Sciatic nerve (tissue), 2 donors: ENCODE measurements around the gene GPR143. TPM values are rescaled to one million over a fixed set of nuclear protein-coding genes. Genes with fewer than 3 reads are reported as not detected.
"Not testable (repeated sequence)": the region's sequence is repeated elsewhere in the genome, so short reads cannot be mapped to it uniquely, and the experiment has no call there.

ENCODE experiments used
- ATAC-seq: fragments of 200-7000 bp; cut with Tn5 transposase; one replicate; pipeline ENCODE4 v1.9.1; 2020; ENCODE audit warnings: mild to moderate bottlenecking, moderate library complexity
- DNase-seq: peaks from one replicate; pipeline ENCODE4 v3.0.0-alpha.2; 2020; ENCODE audit warnings: low spot score
- intact Hi-C: fragments of 100-400 bp; cut with DNase I; formaldehyde crosslinking; loops from one replicate; pipeline ENCODE4 v1.14.2; 2022
- total RNA-seq: library from RNA; stranded (reverse); fragmentation: NEBNext Ultra II Directional; extraction: Animal tissue kit (Norgen Biotek cat#: 25700); gene quantifications from one replicate; pipeline ENCODE4 v1.2.1, GENCODE V29; 2021
- donor health status: DM: no; HTN: no; CAD: no.
- donor health status: DM: no; HTN: no; CAD: no.

GPR143 gene
- not detected for total RNA-seq

DNA sequence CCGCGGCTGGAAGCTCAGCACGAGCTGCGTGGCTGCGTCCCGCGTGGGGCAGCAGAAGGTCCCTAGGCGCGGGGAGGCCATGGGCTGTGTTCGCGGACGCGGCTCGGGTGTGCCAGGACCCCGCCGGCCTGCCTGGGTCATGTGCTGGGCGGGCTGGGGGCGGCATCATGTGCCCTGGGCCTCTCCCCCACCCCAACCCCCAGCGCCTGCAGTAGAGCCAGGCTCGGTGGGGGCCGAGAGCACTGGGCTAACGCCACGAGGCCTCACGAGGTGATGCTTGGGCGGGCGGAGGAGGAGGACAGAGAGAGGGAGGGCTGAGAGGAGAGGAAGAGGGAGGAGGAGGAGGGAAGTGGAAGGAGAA, at the start of gene GPR143:
GPR143 (minus strand) TSS at position 111 of the 361 bp plus-strand sequence; CDS start at position 81, 30 bp downstream.
- ATAC-seq (no peak), DNase-seq (no peak)

GRCh38 chrX:9811086-9811485, 45.4 kb upstream of the GPR143 start:
- intact Hi-C loops, ATAC-seq, DNase-seq: not testable (repeated sequence)

More for the DNA sequence above, at the start of gene GPR143:
- intact Hi-C loops: no loop called here

DNA sequence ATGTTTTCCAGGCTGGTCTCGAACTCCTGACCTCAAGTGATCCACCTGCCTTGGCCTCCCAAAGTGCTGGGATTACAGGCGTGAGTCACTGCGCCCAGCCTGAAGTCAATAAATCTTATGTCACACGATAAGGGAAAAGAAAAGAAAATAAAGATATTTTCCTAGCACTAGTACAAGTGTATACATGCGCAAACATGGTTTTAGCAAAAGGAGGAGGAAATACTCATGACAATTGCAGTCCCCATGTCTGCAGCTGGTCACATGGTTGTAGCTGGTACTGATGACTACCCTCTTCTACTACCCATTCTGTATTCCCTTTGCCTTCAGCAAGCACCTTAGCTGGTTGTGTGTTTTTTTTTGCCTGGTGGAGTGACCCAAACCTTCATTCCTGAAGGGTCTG, 44.2 kb upstream of the GPR143 start:
- ATAC-seq, intact Hi-C loops, DNase-seq: not testable (repeated sequence)

- intact Hi-C loops: no loop called here
- ATAC-seq: no peak
- no peak for DNase-seq
Measured at GRCh38 chrX:9807355-9808182, 41.9 kb upstream of the GPR143 start.

- DNase-seq: no peak
- intact Hi-C loops: no loop called here
- no peak for ATAC-seq
Measured at GRCh38 chrX:9805956-9806355, 40.3 kb upstream of the GPR143 start.

DNA sequence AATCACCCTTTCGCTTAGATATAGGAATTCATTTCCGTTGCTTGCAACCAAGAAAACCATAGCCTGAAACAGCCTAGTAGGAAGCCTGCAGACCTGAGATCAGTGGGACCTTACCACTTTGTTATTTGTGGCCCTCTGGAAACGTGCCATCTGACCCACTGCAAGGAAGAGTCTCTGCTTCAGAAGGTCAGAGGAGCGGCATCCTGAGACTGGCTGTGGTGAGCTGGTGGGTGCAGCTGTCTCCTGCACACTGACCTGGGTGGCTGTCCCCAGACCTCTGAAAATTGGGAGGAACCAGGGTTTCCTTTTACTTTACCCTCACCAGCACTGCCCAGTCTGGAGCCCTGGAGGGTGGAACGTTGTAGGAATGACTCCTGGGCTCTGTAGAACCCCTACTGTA, 38.8 kb upstream of the GPR143 start:
- intact Hi-C loops: no loop called here
- no peak for ATAC-seq
- DNase-seq: no peak

- DNase-seq (no peak), ATAC-seq (no peak)
- intact Hi-C loops: no loop called here
Measured at GRCh38 chrX:9802737-9803136, 37.1 kb upstream of the GPR143 start.

DNA sequence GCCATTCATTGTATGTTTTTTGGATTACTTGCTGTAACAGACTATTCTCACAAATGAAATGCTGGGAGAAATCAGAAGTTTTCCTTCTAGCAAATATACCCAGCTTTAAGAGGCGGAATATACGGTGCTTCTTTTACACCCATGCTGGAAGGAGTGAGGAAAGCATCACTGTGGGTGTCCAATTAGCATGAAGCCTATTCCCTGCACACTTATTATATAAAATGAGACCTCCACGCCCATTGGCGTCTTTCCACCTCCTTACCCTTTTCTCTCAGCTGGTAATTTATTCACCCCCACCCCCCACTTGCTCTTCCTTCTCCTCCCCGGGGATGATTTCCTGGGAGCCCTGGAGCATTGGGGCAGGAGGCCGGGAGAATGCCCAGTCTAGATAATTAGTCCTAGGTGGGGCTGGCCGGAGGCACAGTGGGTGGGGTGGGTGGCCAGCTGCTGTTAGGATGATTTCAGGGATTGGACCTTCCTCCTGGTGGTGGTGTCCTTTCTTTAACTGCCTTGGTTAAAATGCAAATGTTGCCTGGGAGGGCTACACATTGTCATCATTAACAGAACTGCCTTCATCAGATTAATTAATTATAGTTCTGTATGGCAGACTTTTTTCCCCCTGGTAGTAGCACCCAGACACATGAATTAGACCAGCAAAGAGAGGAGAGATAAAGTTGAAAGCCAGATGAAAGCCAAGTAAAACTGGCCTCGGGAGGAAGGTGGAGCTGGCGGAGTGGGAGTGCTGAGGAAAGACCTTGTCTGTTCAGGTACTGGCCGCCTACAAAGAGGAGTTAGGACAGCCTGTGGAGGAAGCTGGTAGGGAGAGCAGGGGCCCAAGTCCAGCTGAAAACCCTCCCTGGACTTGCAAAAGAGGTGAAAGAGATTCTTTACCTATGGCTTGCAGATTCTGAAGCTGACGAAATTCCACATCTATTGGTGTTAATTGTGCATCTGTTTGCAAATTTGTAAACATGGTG, 32.0 kb upstream of the GPR143 start:
- intact Hi-C loops: no loop called here
- no peak for ATAC-seq
- no peak for DNase-seq

DNA sequence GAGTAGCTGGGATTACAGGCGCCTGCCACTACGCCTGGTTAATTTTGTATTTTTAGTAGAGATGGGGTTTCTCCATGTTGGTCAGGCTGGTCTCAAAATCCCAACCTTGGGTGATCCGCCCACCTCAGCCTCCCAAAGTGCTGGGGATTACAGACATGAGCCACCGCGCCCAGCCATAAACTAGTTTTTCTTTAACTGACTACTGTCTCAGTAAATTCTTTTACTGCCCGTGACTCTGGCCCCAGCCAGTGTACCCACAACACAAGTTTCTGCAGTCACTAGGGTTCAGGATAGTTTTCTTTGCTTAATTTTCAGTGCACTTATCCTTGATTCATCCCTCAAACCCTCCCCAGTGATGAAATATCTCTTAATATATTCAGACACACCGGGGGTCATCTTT, 28.8 kb upstream of the GPR143 start:
- ATAC-seq (no peak), DNase-seq (no peak)
- intact Hi-C loops: no loop called here

DNA sequence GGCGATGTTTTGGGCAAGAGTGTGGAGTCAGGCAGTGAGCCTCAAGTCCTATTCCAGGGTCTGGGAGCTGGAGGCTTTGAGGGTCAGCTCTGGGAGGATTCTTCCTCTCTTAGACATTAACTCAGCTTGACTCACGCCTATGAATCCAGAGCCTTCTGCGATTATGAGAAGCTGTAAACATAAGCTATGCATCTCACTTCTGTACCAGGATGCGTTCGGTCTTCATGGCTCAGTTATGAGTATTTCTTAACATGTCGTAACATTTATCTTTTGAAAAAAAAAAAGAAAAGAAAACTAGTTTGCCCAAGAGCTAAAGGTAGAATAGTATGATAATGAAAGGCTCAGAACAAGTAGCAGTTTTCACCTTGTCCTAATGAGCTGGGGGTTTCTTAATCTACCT, 25.2 kb upstream of the GPR143 start:
- intact Hi-C loops: no loop called here
- no peak for DNase-seq
- ATAC-seq: no peak

- no peak for DNase-seq
- intact Hi-C loops: no loop called here
- no peak for ATAC-seq
Measured at GRCh38 chrX:9789555-9789954, 23.9 kb upstream of the GPR143 start.

GRCh38 chrX:9788911-9789310, 23.3 kb upstream of the GPR143 start:
- intact Hi-C loops: no loop called here
- no peak for ATAC-seq

GRCh38 chrX:9786798-9787635, 21.4 kb upstream of the GPR143 start:
- ATAC-seq (no peak), DNase-seq (no peak)
- intact Hi-C loops: no loop called here

More at GRCh38 chrX:9788911-9789310, 23.3 kb upstream of the GPR143 start:
- no peak for DNase-seq

- no peak for ATAC-seq
- no peak for DNase-seq
- intact Hi-C loops: no loop called here
Measured at GRCh38 chrX:9785944-9786797, 20.5 kb upstream of the GPR143 start, which contains the start of gene SHROOM2. Gene SHROOM2, plus strand, starts transcription at chrX:9786429. Its CDS starts 117 bp downstream, at chrX:9786546.

DNA sequence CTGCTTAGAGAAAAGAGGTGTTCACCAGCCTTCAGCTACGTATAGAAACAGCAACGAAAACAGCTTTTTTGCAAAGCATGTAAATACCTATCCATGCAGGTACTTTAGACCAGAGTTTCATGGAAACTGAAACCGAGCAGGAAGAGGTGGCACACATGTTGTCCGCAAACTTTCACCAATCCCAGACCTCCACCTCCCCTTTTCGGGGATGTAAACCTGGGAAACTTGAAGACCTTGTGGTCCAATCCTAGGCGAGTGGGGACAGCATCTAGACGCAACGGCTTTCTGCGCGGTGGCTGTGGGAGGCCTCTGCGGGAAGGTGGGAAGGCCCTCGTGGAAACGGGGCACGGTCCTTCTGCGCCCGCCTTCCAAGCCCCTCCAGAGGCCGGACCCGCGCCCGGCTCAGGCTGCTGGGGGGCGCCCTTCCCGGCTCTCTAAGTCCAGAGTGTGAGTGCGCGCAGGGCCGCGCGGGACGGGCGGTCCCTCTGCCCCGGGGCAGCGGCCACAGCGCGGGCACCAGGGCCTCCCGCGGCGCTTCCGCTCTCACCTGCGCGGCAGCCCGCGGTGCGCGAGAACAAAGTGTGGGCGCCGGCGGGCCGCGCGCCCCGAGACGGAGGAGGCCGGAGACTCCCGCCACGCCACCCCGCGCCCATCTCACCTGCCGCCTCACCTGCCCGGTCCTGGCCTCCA, 19.8 kb upstream of the GPR143 start:
- intact Hi-C loops: no loop called here
- no peak for DNase-seq
- ATAC-seq: no peak

DNA sequence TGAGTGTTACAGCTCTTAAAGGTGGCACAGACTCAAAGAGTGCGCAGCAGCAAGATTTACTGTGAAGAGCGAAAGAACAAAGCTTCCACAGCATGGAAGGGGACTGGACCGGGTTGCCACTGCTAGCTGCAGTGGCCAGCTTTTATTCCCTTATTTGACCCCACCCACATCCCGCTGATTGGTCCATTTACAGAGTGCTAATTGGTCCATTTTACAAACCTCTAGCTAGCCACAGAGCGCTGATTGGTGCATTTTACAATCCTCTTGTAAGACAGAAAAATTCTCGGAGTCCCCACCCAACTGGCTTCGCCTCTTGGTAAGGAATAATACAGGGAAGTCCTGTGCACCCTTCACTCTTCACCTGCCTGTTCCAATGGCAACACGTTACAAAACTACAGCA, 18.7 kb upstream of the GPR143 start:
- DNase-seq: no peak
- intact Hi-C loops: no loop called here
- ATAC-seq: no peak

- DNase-seq (no peak), ATAC-seq (no peak)
- intact Hi-C loops: no loop called here
Measured at GRCh38 chrX:9781941-9782340, 16.3 kb upstream of the GPR143 start.

GRCh38 chrX:9775930-9776329, 10.3 kb upstream of the GPR143 start:
- ATAC-seq: no peak
- intact Hi-C loops: no loop called here
- DNase-seq: no peak
